Caki2 (cell line): ENCODE measurements around the gene CTNNBL1. TPM values are rescaled to one million over a fixed set of nuclear protein-coding genes. Genes with fewer than 3 reads are reported as not detected.
A peak's percentile ranks its signal among the peaks of the same experiment; 100 is the strongest.
"Not testable (repeated sequence)": the region's sequence is repeated elsewhere in the genome, so short reads cannot be mapped to it uniquely, and the experiment has no call there.

ENCODE experiments used
- DNase-seq: peaks from one replicate; pipeline ENCODE4 v3.0.0-alpha.2; 2015; ENCODE audit warnings: low read depth
- in situ Hi-C: cut with HindIII; loops from 2 replicates; pipeline ENCODE4 v1.10.0; 2016; ENCODE audit warnings: low sequenced_read_pairs, low pct_unique_long_range_greater_than_20kb, mixed read lengths
- total RNA-seq: library from RNA; depleted of rRNA; stranded (reverse); fragments of >200 nt; shearing (Covaris generic); gene quantifications from 2 replicates; pipeline ENCODE4 v1.2.3, GENCODE V29; 2014; ENCODE audit warnings: low replicate concordance; rRNA removed

Gene CTNNBL1, protein sequence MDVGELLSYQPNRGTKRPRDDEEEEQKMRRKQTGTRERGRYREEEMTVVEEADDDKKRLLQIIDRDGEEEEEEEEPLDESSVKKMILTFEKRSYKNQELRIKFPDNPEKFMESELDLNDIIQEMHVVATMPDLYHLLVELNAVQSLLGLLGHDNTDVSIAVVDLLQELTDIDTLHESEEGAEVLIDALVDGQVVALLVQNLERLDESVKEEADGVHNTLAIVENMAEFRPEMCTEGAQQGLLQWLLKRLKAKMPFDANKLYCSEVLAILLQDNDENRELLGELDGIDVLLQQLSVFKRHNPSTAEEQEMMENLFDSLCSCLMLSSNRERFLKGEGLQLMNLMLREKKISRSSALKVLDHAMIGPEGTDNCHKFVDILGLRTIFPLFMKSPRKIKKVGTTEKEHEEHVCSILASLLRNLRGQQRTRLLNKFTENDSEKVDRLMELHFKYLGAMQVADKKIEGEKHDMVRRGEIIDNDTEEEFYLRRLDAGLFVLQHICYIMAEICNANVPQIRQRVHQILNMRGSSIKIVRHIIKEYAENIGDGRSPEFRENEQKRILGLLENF
- 40.0 and 78.2 TPM in 2 replicates for total RNA-seq

- peak; percentile 92 for DNase-seq
- in situ Hi-C loops, result no loop called here
Measured at GRCh38 chr20:37693635-37694626, at the start of gene CTNNBL1. CTNNBL1 (plus strand) TSS chr20:37694030; CDS start chr20:37694123, 93 bp downstream.

DNA sequence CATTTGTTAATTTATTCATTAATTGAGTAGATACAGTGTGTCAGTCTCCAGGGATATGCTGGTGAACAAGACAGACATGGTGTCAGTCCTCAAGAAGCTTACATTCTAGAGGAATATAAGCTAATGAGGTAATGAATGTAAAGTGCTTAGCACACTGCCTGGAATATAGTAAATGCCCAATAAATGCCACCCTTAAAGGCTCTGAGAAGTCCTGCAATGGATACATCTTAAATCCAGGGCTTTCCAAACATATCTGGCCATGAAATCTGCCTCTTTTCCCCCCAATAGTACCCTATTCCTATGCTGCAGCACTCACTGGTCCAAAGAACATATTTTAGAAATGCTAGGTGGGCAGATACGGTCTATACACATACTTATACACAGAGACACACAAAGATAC is 49.2 kb upstream of the CTNNBL1 start:
- no peak for DNase-seq
- in situ Hi-C loops, result no loop called here

- in situ Hi-C loops, result no loop called here
- no peak for DNase-seq
Measured at GRCh38 chr20:37647946-37648345, 45.9 kb upstream of the CTNNBL1 start.

DNA sequence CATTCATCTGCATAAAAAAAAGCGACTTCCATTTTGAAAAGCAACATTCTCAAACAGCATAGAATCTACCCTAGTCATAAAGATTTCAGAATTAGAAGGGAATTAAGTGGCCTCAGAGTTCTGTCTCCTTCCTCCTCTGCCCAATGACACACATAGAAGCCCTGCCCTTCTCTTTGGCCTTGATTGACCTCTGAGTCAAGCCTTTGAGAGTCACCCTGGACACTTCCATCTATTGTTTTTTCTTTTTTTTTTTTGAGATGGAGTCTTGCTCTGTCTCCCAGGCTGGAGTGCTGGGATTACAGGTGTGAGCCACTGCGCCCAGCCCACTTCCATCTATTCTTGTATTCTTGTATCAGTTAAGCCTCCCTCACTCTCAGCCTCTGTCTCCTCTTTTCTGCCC is 44.8 kb upstream of the CTNNBL1 start:
- in situ Hi-C loops, result no loop called here
- no peak for DNase-seq

DNA sequence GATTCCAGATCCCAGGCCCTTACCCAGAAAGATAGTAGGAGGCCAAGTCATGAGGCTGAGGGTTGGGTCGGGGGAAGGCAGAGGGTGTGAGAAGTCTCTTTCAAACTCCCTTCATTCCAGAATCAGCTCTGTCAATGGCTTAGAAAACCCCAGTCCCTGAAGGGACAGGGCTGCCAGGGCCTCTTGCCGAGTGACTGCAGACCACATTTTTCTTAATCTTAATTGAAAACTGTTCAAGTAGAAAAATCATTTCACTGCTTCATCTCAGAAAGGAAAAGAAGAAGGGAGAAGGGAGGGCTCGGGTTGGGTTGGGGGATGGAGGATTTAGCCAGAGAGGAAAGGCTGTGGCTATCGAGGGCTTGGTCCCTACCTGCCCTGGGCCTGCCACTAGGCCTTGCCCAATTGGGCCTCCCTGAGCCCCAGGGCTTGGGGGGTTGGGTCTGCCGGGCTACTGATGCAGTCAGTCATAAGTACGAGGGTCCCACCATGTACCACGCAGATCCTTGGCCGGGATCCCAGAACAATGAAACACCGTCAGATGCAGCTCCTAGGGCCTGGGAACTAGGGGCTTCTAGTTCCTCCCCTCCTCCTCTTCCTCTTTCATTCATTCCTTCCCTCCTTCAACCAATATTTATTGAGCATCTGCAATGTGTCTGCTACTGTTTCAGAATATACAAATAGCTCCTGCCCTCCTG is 44.0 kb upstream of the CTNNBL1 start:
- no peak for DNase-seq
- in situ Hi-C loops, result no loop called here

- in situ Hi-C loops, result no loop called here
- no peak for DNase-seq
Measured at GRCh38 chr20:37650661-37651060, 43.2 kb upstream of the CTNNBL1 start.

GRCh38 chr20:37651932-37652331 is 41.9 kb upstream of the CTNNBL1 start:
- no peak for DNase-seq
- in situ Hi-C loops, result no loop called here

GRCh38 chr20:37656945-37657344 is 36.9 kb upstream of the CTNNBL1 start:
- in situ Hi-C loops, result no loop called here
- no peak for DNase-seq

- in situ Hi-C loops, result no loop called here
- DNase-seq, result no peak
Measured at GRCh38 chr20:37657924-37658804, 35.7 kb upstream of the CTNNBL1 start.

- DNase-seq, result no peak
- in situ Hi-C loops, result no loop called here
Measured at GRCh38 chr20:37661519-37661918, 32.3 kb upstream of the CTNNBL1 start.

GRCh38 chr20:37662308-37662707 is 31.5 kb upstream of the CTNNBL1 start:
- no peak for DNase-seq
- in situ Hi-C loops, result no loop called here

DNA sequence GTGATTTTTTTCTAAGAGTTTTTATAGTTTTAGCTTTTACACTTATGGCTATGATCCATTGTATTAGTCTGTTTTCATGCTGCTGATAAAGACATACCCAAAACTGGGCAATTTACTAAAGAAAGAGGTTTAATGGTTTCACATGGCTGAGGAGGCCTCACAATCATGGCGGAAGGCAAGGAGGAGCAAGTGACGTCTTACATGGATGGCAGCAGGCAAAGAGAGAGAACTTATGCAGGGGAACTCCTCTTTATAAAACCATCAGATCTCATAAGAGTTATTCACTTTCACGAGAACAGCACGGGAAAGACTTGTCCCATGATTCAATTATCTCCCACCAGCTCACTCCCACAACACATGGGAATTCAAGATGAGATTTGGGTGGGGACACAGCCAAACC is 29.2 kb upstream of the CTNNBL1 start:
- DNase-seq, in situ Hi-C loops: not testable (repeated sequence)

- in situ Hi-C loops, result no loop called here
- DNase-seq, result no peak
Measured at GRCh38 chr20:37668166-37668565, 25.7 kb upstream of the CTNNBL1 start.

GRCh38 chr20:37669062-37669772 is 24.6 kb upstream of the CTNNBL1 start:
- no peak for DNase-seq
- in situ Hi-C loops, result no loop called here

GRCh38 chr20:37669773-37670236 is 24.0 kb upstream of the CTNNBL1 start:
- in situ Hi-C loops, result no loop called here
- DNase-seq, result no peak

DNA sequence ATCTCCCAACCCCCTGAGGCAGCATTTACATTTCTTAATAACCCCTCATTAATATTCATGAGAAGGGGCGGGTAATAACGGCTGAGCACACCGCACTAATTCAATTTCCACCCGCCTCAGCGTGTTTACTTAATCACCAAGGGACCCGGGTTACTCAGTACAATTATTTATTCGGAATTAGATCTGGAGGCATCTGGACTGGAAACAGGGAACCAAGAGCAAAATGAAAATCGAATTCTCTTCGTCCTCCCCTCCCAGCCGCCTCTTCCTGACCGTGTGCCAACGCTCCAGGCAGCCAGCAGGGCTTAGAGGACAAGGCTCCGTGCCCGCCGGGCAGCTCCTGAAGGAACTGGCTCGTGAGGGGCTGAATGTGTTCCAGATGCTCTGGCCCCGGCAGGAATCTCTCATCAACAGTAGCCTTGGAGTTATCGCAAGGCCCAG is 23.5 kb upstream of the CTNNBL1 start:
- in situ Hi-C loops, result no loop called here
- no peak for DNase-seq

DNA sequence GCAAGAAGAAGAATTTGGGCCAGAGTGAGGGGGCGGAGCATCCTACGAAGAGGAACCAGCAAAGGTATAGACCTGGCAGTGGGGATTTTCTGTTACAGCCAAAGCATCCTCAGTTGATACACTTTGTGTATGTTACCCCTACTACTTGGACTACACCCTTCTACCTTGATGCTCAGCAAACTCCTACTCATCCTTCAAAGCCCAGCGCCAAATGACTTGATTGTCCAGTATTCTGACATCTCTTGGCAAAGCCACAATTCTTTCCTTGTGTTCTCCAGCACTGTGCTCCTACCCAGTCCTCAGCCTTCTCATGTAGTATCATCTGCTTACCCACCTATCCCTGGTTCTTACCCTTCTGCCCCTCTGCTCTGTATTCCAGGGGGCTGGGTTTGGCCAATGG is 21.7 kb upstream of the CTNNBL1 start:
- in situ Hi-C loops, result no loop called here
- no peak for DNase-seq
